Type B pancreatic cell (in vitro differentiated cells): ENCODE measurements around the gene VSTM2L. TPM values are rescaled to one million over a fixed set of nuclear protein-coding genes. Genes with fewer than 3 reads are reported as not detected.

ENCODE experiments used
- DNase-seq: peaks from one replicate; pipeline ENCODE4 v3.0.0; 2021; ENCODE audit warnings: mixed read lengths; ENCODE audit not compliant: unreplicated experiment; ENCODE audit errors: extremely low spot score
- H3K27ac Mint-ChIP-seq: 2 replicates; pipeline ENCODE4 v1.8.0; 2021; ENCODE audit warnings: mild to moderate bottlenecking, mixed read lengths
- H3K27me3 Mint-ChIP-seq: 2 replicates; pipeline ENCODE4 v1.8.0; 2021; ENCODE audit warnings: mixed read lengths
- H3K36me3 Mint-ChIP-seq: 2 replicates; pipeline ENCODE4 v1.8.0; 2021; ENCODE audit warnings: mixed read lengths
- H3K4me1 Mint-ChIP-seq: one replicate; pipeline ENCODE4 v1.8.0; 2021; ENCODE audit warnings: mixed read lengths; ENCODE audit not compliant: unreplicated experiment
- H3K4me3 Mint-ChIP-seq: 2 replicates; pipeline ENCODE4 v1.8.0; 2021; ENCODE audit warnings: mild to moderate bottlenecking, mixed read lengths
- H3K9me3 Mint-ChIP-seq: 2 replicates; pipeline ENCODE4 v1.8.0; 2021; ENCODE audit warnings: mixed read lengths
- CTCF ChIP-seq: fragments of 200-600 bp; sonication (generic); conservative IDR thresholded peaks from 2 replicates; pipeline ENCODE4 v1.5.0; 2021; ENCODE audit warnings: antibody characterized with exemption, mild to moderate bottlenecking
- total RNA-seq: library from RNA; stranded (reverse); gene quantifications from 2 replicates; pipeline ENCODE4 v1.2.1, GENCODE V29; 2021; ENCODE audit warnings: low replicate concordance

VSTM2L gene
- total RNA-seq, 1 donor from 2014 or later, result 11.4 TPM

- H3K4me1 Mint-ChIP-seq, result peaks cover 39% of the 10 kb centered on the region
- H3K27ac Mint-ChIP-seq, result no peak overlapping the region
- no peaks in the 10 kb centered on the region for H3K9me3 Mint-ChIP-seq
- no peaks in the 10 kb centered on the region for H3K27me3 Mint-ChIP-seq
- peaks cover 13% of the 10 kb centered on the region for H3K36me3 Mint-ChIP-seq
- TF ChIP-seq CTCF, result no peak
- H3K4me3 Mint-ChIP-seq, result no peak overlapping the region
- no peak for DNase-seq
These were observed 33.5 kb upstream of the VSTM2L start for GRCh38 chr20:37869334-37869861.

- H3K4me3 Mint-ChIP-seq, result no peak overlapping the region
- H3K27me3 Mint-ChIP-seq, result no peaks in the 10 kb centered on the region
- DNase-seq, result no peak
- H3K4me1 Mint-ChIP-seq, result peaks cover 34% of the 10 kb centered on the region
- peaks cover 13% of the 10 kb centered on the region for H3K36me3 Mint-ChIP-seq
- H3K9me3 Mint-ChIP-seq, result no peaks in the 10 kb centered on the region
- TF ChIP-seq CTCF, result no peak
- H3K27ac Mint-ChIP-seq, result peak overlapping the region; percentile 10
These were observed 32.6 kb upstream of the VSTM2L start for GRCh38 chr20:37870294-37870693.

GRCh38 chr20:37871751-37872150, 31.2 kb upstream of the VSTM2L start:
- TF ChIP-seq CTCF, result no peak
- H3K36me3 Mint-ChIP-seq, result peaks cover 13% of the 10 kb centered on the region
- no peaks in the 10 kb centered on the region for H3K9me3 Mint-ChIP-seq
- peaks cover 34% of the 10 kb centered on the region for H3K4me1 Mint-ChIP-seq
- H3K4me3 Mint-ChIP-seq, result no peak overlapping the region
- no peak overlapping the region for H3K27ac Mint-ChIP-seq
- no peak for DNase-seq
- no peaks in the 10 kb centered on the region for H3K27me3 Mint-ChIP-seq

GRCh38 chr20:37872161-37872560, 30.8 kb upstream of the VSTM2L start:
- Mint-ChIP-seq H3K27me3 (no peaks in the 10 kb centered on the region), H3K9me3 (no peaks in the 10 kb centered on the region), H3K36me3 (peaks cover 13% of the 10 kb centered on the region), H3K4me1 (peaks cover 32% of the 10 kb centered on the region), H3K27ac (no peak overlapping the region), H3K4me3 (no peak overlapping the region)
- no peak for DNase-seq
- no peak for TF ChIP-seq CTCF

GRCh38 chr20:37873884-37874283, 29.0 kb upstream of the VSTM2L start:
- H3K4me1 Mint-ChIP-seq, result peaks cover 29% of the 10 kb centered on the region
- H3K36me3 Mint-ChIP-seq, result peaks cover 13% of the 10 kb centered on the region
- H3K4me3 Mint-ChIP-seq, result no peak overlapping the region
- H3K27ac Mint-ChIP-seq, result no peak overlapping the region
- H3K9me3 Mint-ChIP-seq, result no peaks in the 10 kb centered on the region
- no peaks in the 10 kb centered on the region for H3K27me3 Mint-ChIP-seq
- TF ChIP-seq CTCF, result no peak
- no peak for DNase-seq
